Omental fat pad (tissue), 4 donors: ENCODE measurements around the gene SLC25A39. TPM values are rescaled to one million over a fixed set of nuclear protein-coding genes. Genes with fewer than 3 reads are reported as not detected.

ENCODE experiments used
- ATAC-seq: fragments of 150-250 bp; one replicate; pipeline ENCODE4 v1.9.1; 2016; ENCODE audit warnings: mild to moderate bottlenecking, moderate library complexity; ENCODE audit not compliant: low FRiP score
- DNase-seq: peaks from one replicate; pipeline ENCODE4 v3.0.0-alpha.2; 2019; ENCODE audit warnings: low spot score
- total RNA-seq, 4 donors: library from RNA; depleted of rRNA; stranded (reverse); fragments of >200 nt; gene quantifications; one replicate each; pipeline ENCODE4 v1.1.0, GENCODE V29; 2016
- TF ChIP-seq, protein P1 (sequence below), 3 donors: fragments of 450-650 bp; IDR thresholded peaks; one replicate each; pipeline ENCODE4 v1.5.1; 2016 to 2017; ENCODE audit warnings: antibody characterized with exemption in 3 of 3, mild to moderate bottlenecking in 3 of 3, moderate library complexity in 2 of 3

The SLC25A39 gene
- total RNA-seq, 4 donors from 2014 or later = 46.0 to 75.7 (median 60.7) TPM

DNA sequence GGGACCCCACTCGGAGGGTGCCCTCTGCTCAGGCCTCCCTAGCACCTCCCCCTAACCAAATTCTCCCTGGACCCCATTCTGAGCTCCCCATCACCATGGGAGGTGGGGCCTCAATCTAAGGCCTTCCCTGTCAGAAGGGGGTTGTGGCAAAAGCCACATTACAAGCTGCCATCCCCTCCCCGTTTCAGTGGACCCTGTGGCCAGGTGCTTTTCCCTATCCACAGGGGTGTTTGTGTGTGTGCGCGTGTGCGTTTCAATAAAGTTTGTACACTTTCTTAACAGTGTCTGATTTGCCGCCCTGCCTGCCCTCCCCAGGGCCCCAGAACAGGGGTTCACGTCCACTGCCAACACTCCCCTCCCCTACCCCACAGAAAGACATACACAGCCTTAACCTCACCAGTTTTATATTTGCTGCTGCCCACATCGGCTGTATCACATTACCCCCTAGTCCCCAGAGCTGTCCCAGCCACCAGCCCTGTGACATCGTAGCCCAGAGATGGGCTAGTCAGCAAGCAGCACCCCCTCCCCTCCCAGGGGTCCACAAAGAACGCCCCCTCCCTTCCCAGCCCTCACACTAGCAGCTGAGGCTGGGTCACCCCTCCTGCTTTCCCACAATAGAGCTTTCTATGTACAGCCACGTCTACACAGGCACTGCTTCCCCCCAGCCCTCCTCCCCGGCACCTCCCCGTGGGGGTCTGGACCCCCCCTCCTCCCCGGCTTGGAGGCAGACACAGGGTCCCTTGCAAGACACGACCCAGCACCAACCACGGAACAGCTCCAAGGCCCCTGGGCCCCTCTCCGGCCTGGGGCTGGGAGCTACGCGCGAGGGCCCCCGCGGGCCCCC lies 28.4 kb upstream of the SLC25A39 start:
- no peak for DNase-seq
- TF ChIP-seq, protein P1, sequence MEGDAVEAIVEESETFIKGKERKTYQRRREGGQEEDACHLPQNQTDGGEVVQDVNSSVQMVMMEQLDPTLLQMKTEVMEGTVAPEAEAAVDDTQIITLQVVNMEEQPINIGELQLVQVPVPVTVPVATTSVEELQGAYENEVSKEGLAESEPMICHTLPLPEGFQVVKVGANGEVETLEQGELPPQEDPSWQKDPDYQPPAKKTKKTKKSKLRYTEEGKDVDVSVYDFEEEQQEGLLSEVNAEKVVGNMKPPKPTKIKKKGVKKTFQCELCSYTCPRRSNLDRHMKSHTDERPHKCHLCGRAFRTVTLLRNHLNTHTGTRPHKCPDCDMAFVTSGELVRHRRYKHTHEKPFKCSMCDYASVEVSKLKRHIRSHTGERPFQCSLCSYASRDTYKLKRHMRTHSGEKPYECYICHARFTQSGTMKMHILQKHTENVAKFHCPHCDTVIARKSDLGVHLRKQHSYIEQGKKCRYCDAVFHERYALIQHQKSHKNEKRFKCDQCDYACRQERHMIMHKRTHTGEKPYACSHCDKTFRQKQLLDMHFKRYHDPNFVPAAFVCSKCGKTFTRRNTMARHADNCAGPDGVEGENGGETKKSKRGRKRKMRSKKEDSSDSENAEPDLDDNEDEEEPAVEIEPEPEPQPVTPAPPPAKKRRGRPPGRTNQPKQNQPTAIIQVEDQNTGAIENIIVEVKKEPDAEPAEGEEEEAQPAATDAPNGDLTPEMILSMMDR (IDR thresholded peaks at IDR 0.05) = no peak
- no peak for ATAC-seq

DNA sequence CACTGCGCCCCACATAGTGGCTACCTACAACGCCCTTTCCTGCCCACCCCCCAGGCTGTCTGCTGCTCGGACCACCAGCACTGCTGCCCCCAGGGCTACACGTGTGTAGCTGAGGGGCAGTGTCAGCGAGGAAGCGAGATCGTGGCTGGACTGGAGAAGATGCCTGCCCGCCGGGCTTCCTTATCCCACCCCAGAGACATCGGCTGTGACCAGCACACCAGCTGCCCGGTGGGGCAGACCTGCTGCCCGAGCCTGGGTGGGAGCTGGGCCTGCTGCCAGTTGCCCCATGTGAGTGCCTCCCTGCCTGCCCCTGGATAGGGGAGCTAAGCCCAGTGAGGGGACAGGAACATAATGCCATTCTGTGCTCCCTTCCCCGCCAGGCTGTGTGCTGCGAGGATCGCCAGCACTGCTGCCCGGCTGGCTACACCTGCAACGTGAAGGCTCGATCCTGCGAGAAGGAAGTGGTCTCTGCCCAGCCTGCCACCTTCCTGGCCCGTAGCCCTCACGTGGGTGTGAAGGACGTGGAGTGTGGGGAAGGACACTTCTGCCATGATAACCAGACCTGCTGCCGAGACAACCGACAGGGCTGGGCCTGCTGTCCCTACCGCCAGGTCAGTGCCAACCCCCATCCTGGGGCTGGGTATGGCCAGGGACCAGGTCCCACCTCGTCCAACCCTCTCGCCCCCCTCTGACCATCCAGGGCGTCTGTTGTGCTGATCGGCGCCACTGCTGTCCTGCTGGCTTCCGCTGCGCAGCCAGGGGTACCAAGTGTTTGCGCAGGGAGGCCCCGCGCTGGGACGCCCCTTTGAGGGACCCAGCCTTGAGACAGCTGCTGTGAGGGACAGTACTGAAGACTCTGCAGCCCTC lies 27.6 kb upstream of the SLC25A39 start:
- ATAC-seq (no peak), DNase-seq (no peak)
- TF ChIP-seq, protein P1 (IDR thresholded peaks at IDR 0.05) = no peak

DNA sequence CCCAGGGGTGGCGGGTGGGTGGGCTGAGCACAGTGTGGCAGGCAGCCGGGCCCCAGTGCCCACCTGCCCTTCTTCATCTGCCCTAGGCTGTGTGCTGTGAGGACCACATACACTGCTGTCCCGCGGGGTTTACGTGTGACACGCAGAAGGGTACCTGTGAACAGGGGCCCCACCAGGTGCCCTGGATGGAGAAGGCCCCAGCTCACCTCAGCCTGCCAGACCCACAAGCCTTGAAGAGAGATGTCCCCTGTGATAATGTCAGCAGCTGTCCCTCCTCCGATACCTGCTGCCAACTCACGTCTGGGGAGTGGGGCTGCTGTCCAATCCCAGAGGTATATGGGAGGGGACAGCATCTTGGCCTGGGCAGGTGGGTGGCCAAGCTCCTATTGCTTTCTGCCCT lies 26.8 kb upstream of the SLC25A39 start:
- TF ChIP-seq, protein P1 (IDR thresholded peaks at IDR 0.05) = no peak
- ATAC-seq (no peak), DNase-seq (no peak)

DNA sequence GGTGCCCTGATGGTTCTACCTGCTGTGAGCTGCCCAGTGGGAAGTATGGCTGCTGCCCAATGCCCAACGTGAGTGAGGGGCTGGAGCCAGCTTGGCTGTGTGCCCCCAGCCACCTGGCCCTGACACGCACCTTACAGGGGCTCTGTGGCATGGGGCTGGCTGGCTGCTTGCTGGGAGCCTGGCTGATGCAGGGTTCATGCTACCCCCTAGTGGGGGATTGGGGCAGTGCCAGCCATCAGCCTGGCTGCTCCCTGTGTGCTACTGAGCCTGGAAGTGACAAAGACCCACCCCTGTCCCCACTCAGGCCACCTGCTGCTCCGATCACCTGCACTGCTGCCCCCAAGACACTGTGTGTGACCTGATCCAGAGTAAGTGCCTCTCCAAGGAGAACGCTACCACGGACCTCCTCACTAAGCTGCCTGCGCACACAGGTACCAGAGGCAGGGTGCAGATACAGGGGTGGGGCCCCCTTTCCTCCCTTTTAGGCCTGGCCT lies 26.2 kb upstream of the SLC25A39 start:
- ATAC-seq (no peak), DNase-seq (peak; percentile 54)
- TF ChIP-seq, protein P1 (IDR thresholded peaks at IDR 0.05) = peak in 1 of 3 donors; percentile 27

DNA sequence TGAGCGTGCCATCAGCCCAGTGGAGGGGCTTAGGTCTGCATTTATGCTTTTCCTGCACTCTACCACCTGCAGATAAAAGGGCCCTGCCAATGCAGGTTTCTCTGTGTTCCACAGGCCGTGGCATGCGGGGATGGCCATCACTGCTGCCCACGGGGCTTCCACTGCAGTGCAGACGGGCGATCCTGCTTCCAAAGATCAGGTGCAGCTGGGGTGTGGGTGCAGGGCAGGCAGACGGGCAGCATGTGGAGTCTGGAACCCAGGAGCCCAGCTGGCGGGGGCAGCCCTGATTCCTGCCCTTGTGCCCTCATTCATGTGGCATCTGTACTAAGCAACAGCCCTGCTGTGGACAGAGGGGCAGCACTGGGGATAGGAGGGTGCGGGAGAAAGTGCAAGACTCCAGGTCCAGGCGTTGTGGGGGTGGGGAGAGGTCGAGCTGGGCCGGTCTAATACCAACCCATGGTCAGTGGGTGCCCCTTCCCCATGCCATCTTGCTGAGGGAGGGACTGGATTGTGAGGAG lies 25.0 kb upstream of the SLC25A39 start:
- DNase-seq = no peak
- ATAC-seq = no peak
- TF ChIP-seq, protein P1 (IDR thresholded peaks at IDR 0.05) = no peak

DNA sequence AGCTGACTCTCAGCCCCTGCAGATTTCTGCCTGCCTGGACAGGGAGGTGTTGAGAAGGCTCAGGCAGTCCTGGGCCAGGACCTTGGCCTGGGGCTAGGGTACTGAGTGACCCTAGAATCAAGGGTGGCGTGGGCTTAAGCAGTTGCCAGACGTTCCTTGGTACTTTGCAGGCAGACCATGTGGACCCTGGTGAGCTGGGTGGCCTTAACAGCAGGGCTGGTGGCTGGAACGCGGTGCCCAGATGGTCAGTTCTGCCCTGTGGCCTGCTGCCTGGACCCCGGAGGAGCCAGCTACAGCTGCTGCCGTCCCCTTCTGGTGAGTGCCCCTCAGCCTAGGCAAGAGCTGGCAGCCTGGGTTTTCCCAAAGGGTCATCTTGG lies 24.4 kb upstream of the SLC25A39 start:
- TF ChIP-seq, protein P1 (IDR thresholded peaks at IDR 0.05) = no peak
- no peak for DNase-seq

More for the DNA sequence above, 24.4 kb upstream of the SLC25A39 start:
- no peak for ATAC-seq
